CD4-positive, CD25-positive, alpha-beta regulatory T cell (primary cell): ENCODE results near the gene HERC5. TPM values are rescaled to one million over a fixed set of nuclear protein-coding genes. Genes with fewer than 3 reads are reported as not detected.

Experiments used
- ATAC-seq, 2 donors: fragments of 150-1000 bp; cut with Tn5 transposase; one replicate each; pipeline ENCODE4 v1.10.0; 2021; ENCODE audit warnings: low read depth in 2 of 2, moderate number of reproducible peaks in 2 of 2, moderate library complexity in 1 of 2
- DNase-seq, 3 donors: peaks; one replicate each; pipeline versions ENCODE4 v3.0.0 to v3.0.0-alpha.2; 2012 to 2022; ENCODE audit warnings: mixed read lengths in 1 of 3
- H3K27ac ChIP-seq: one replicate; pipeline ENCODE4 v1.7.0; 2013; ENCODE audit warnings: mild to moderate bottlenecking, low read length; ENCODE audit not compliant: insufficient read depth, poor library complexity, severe bottlenecking
- H3K27me3 ChIP-seq: one replicate; pipeline ENCODE4 v1.7.0; 2013; ENCODE audit warnings: low read length; ENCODE audit not compliant: control insufficient read depth, insufficient read depth
- H3K36me3 ChIP-seq: one replicate; pipeline ENCODE4 v1.7.0; 2013; ENCODE audit warnings: mild to moderate bottlenecking, low read length, moderate library complexity; ENCODE audit not compliant: control insufficient read depth, insufficient read depth
- H3K4me1 ChIP-seq: 2 replicates; pipeline ENCODE4 v1.7.0; 2013; ENCODE audit warnings: mild to moderate bottlenecking, low read length; ENCODE audit not compliant: insufficient read depth, control insufficient read depth, poor library complexity, severe bottlenecking
- H3K4me3 ChIP-seq: one replicate; pipeline ENCODE4 v1.7.0; 2013; ENCODE audit warnings: low read depth, mild to moderate bottlenecking, low read length, moderate library complexity
- H3K9me3 ChIP-seq, 2 experiments: 1 replicate in 1 of 2; 2 replicates in 1 of 2; pipeline ENCODE4 v1.7.0; 2013; ENCODE audit warnings: low read length in 2 of 2, mild to moderate bottlenecking in 1 of 2, moderate library complexity in 1 of 2; ENCODE audit not compliant: control insufficient read depth in 2 of 2
- H3K27ac Mint-ChIP-seq, 3 donors: one replicate each; pipeline ENCODE4 v1.8.0; 2020 to 2022; ENCODE audit warnings: mild to moderate bottlenecking in 3 of 3, mixed read lengths in 3 of 3, moderate library complexity in 2 of 3
- H3K27me3 Mint-ChIP-seq: one replicate; pipeline ENCODE4 v1.8.0; 2022; ENCODE audit warnings: mild to moderate bottlenecking, mixed read lengths
- H3K36me3 Mint-ChIP-seq: one replicate; pipeline ENCODE4 v1.8.0; 2020; ENCODE audit warnings: mixed read lengths
- H3K4me1 Mint-ChIP-seq, 4 donors: one replicate each; pipeline ENCODE4 v1.8.0; 2020 to 2022; ENCODE audit warnings: mixed read lengths in 4 of 4, mild to moderate bottlenecking in 1 of 4
- H3K4me3 Mint-ChIP-seq, 4 donors: one replicate each; pipeline ENCODE4 v1.8.0; 2020 to 2022; ENCODE audit warnings: mild to moderate bottlenecking in 4 of 4, mixed read lengths in 4 of 4, moderate library complexity in 3 of 4
- H3K9me3 Mint-ChIP-seq, 7 donors: one replicate each; pipeline ENCODE4 v1.8.0; 2020 to 2022; ENCODE audit warnings: mixed read lengths in 7 of 7, mild to moderate bottlenecking in 3 of 7, moderate library complexity in 2 of 7
- polyA plus RNA-seq, 4 donors: library from polyadenylated mRNA; unstranded; fragments of 300-500 nt; fragmentation: Illumina TruSeq; gene quantifications; one replicate each; pipeline ENCODE4 v1.2.3, GENCODE V29; 2021
- total RNA-seq: library from RNA; stranded (reverse); gene quantifications from one replicate; pipeline ENCODE4 v1.2.3, GENCODE V29; 2022

The HERC5 gene
- total and polyA plus RNA-seq, 5 donors from 2014 or later = 24.6 to 33.9 (median 27.1) TPM

GRCh38 chr4:88448889-88449288 is 8.0 kb upstream of the HERC5 start:
- peaks cover 8% of the 10 kb centered on the region for H3K36me3 Mint-ChIP-seq
- H3K27me3 Mint-ChIP-seq = no peaks in the 10 kb centered on the region
- H3K4me3 Mint-ChIP-seq = no peak overlapping the region
- H3K9me3 Mint-ChIP-seq = peaks cover 0 to 2% (median 0%) of the 10 kb centered on the region in 7 donors
- Histone ChIP-seq H3K9me3 (no peaks in the 10 kb centered on the region), H3K27ac (no peak overlapping the region), H3K4me1 (no peaks in the 10 kb centered on the region), H3K4me3 (no peak overlapping the region), H3K36me3 (no peaks in the 10 kb centered on the region), H3K27me3 (no peaks in the 10 kb centered on the region)
- DNase-seq (no peak), ATAC-seq (no peak)
- H3K4me1 Mint-ChIP-seq = peaks cover 0 to 9% (median 1%) of the 10 kb centered on the region in 4 donors
- no peak overlapping the region for H3K27ac Mint-ChIP-seq

GRCh38 chr4:88449290-88449689 is 7.6 kb upstream of the HERC5 start:
- Histone ChIP-seq H3K9me3 (no peaks in the 10 kb centered on the region), H3K27ac (no peak overlapping the region), H3K36me3 (no peaks in the 10 kb centered on the region), H3K27me3 (no peaks in the 10 kb centered on the region), H3K4me1 (no peaks in the 10 kb centered on the region), H3K4me3 (no peak overlapping the region)
- no peak overlapping the region for H3K4me3 Mint-ChIP-seq
- ATAC-seq (no peak), DNase-seq (no peak)
- H3K9me3 Mint-ChIP-seq = peaks cover 0 to 2% (median 0%) of the 10 kb centered on the region in 7 donors
- no peak overlapping the region for H3K27ac Mint-ChIP-seq
- no peaks in the 10 kb centered on the region for H3K27me3 Mint-ChIP-seq
- H3K36me3 Mint-ChIP-seq = peaks cover 4% of the 10 kb centered on the region
- H3K4me1 Mint-ChIP-seq = peaks cover 0 to 8% (median 1%) of the 10 kb centered on the region in 4 donors

- Histone ChIP-seq H3K9me3 (no peaks in the 10 kb centered on the region), H3K4me1 (peaks cover 6% of the 10 kb centered on the region), H3K36me3 (no peaks in the 10 kb centered on the region), H3K27ac (no peak overlapping the region), H3K27me3 (no peaks in the 10 kb centered on the region), H3K4me3 (no peak overlapping the region)
- Mint-ChIP-seq H3K27ac (no peak overlapping the region), H3K9me3 (peaks cover 0 to 2% (median 0%) of the 10 kb centered on the region in 7 donors), H3K4me3 (no peak overlapping the region), H3K4me1 (peaks cover 0 to 15% (median 10%) of the 10 kb centered on the region in 4 donors), H3K27me3 (no peaks in the 10 kb centered on the region), H3K36me3 (peaks cover 3% of the 10 kb centered on the region)
- ATAC-seq (no peak), DNase-seq (no peak)
These were observed 5.7 kb upstream of the HERC5 start for GRCh38 chr4:88451205-88451604.

GRCh38 chr4:88452912-88453311 is 4.0 kb upstream of the HERC5 start:
- no peak overlapping the region for H3K4me3 ChIP-seq
- no peak overlapping the region for H3K27ac Mint-ChIP-seq
- no peaks in the 10 kb centered on the region for H3K27me3 Mint-ChIP-seq
- peaks cover 0 to 2% (median 0%) of the 10 kb centered on the region in 7 donors for H3K9me3 Mint-ChIP-seq
- peaks cover 5 to 22% (median 12%) of the 10 kb centered on the region in 4 donors for H3K4me1 Mint-ChIP-seq
- ATAC-seq = no peak
- H3K27me3 ChIP-seq = no peaks in the 10 kb centered on the region
- H3K4me3 Mint-ChIP-seq = peak overlapping the region in 1 of 4 donors; percentile 62
- DNase-seq = no peak
- peaks cover 15% of the 10 kb centered on the region for H3K4me1 ChIP-seq
- H3K36me3 ChIP-seq = no peaks in the 10 kb centered on the region
- peaks cover 3% of the 10 kb centered on the region for H3K36me3 Mint-ChIP-seq
- H3K27ac ChIP-seq = no peak overlapping the region
- no peaks in the 10 kb centered on the region for H3K9me3 ChIP-seq

- peak; percentile 37 to 41 for ATAC-seq
These were observed 586 bp downstream of the HERC5 start for GRCh38 chr4:88457307-88458103.

GRCh38 chr4:88458104-88458740 is 1.3 kb downstream of the HERC5 start:
- Histone ChIP-seq H3K27me3 (no peaks in the 10 kb centered on the region), H3K4me3 (peak overlapping the region; percentile 82), H3K36me3 (peaks cover 2% of the 10 kb centered on the region), H3K27ac (no peak overlapping the region), H3K4me1 (peaks cover 20% of the 10 kb centered on the region), H3K9me3 (no peaks in the 10 kb centered on the region)
- Mint-ChIP-seq H3K27me3 (no peaks in the 10 kb centered on the region), H3K27ac (peak overlapping the region; percentile 97 to 99 (median 99)), H3K4me1 (peaks cover 17 to 45% (median 31%) of the 10 kb centered on the region in 4 donors), H3K9me3 (peaks cover 0 to 2% (median 0%) of the 10 kb centered on the region in 7 donors), H3K4me3 (peak overlapping the region; percentile 91 to 100 (median 100)), H3K36me3 (peaks cover 11% of the 10 kb centered on the region)
- DNase-seq (no peak), ATAC-seq (no peak)

More at GRCh38 chr4:88457307-88458103, 586 bp downstream of the HERC5 start:
- peak in 1 of 3 donors; percentile 43 for DNase-seq
- peaks cover 2% of the 10 kb centered on the region for H3K36me3 ChIP-seq
- Mint-ChIP-seq H3K4me3 (peak overlapping the region; percentile 91 to 100 (median 100)), H3K27ac (peak overlapping the region; percentile 99), H3K27me3 (no peaks in the 10 kb centered on the region), H3K36me3 (peaks cover 6% of the 10 kb centered on the region), H3K9me3 (peaks cover 0 to 2% (median 0%) of the 10 kb centered on the region in 7 donors), H3K4me1 (peaks cover 16 to 45% (median 30%) of the 10 kb centered on the region in 4 donors)
- H3K27me3 ChIP-seq = no peaks in the 10 kb centered on the region
- H3K4me3 ChIP-seq = peak overlapping the region; percentile 82
- H3K27ac ChIP-seq = peak overlapping the region; percentile 77
- H3K9me3 ChIP-seq = no peaks in the 10 kb centered on the region
- peaks cover 20% of the 10 kb centered on the region for H3K4me1 ChIP-seq

GRCh38 chr4:88465653-88466192 is 8.8 kb downstream of the HERC5 start:
- peaks cover 49% of the 10 kb centered on the region for H3K36me3 Mint-ChIP-seq
- peak; percentile 37 to 64 for ATAC-seq
- H3K27ac Mint-ChIP-seq = peak overlapping the region; percentile 24 to 94 (median 81)

More at GRCh38 chr4:88465653-88466192, 8.8 kb downstream of the HERC5 start:
- peaks cover 24 to 36% (median 27%) of the 10 kb centered on the region in 4 donors for H3K4me1 Mint-ChIP-seq
- peak overlapping the region; percentile 22 to 57 (median 25) for H3K4me3 Mint-ChIP-seq
- no peak overlapping the region for H3K27ac ChIP-seq
- peaks cover 15% of the 10 kb centered on the region for H3K4me1 ChIP-seq
- DNase-seq = peak in 2 of 3 donors; percentile 38 to 47
- H3K27me3 ChIP-seq = no peaks in the 10 kb centered on the region
- H3K9me3 ChIP-seq = no peaks in the 10 kb centered on the region
- no peaks in the 10 kb centered on the region for H3K27me3 Mint-ChIP-seq
- peaks cover 0 to 4% (median 0%) of the 10 kb centered on the region in 7 donors for H3K9me3 Mint-ChIP-seq
- H3K36me3 ChIP-seq = peaks cover 44% of the 10 kb centered on the region
- peak overlapping the region; percentile 26 for H3K4me3 ChIP-seq
